Mesenchymal stem cell (in vitro differentiated cells and primary cell): Measurements from ENCODE around the gene MNT.

Experiments used
- DNase-seq: peaks from one replicate; pipeline ENCODE4 v3.0.0-alpha.2; 2013
- H2AFZ ChIP-seq: one replicate; pipeline ENCODE4 v1.6.1; 2013; ENCODE audit warnings: low read depth, mild to moderate bottlenecking, control low read depth, inconsistent platforms, low read length, moderate library complexity
- H2AK5ac ChIP-seq: 2 replicates; pipeline ENCODE4 v1.6.1; 2013; ENCODE audit warnings: low read length, moderate library complexity, mild to moderate bottlenecking, inconsistent platforms; ENCODE audit not compliant: severe bottlenecking
- H2BK120ac ChIP-seq: one replicate; pipeline ENCODE4 v1.6.1; 2013; ENCODE audit warnings: low read depth, mild to moderate bottlenecking, inconsistent platforms, low read length, moderate library complexity
- H2BK12ac ChIP-seq, 2 experiments: one replicate each; pipeline ENCODE4 v1.6.1; 2013; ENCODE audit warnings: inconsistent platforms in 2 of 2, low read length in 2 of 2, mild to moderate bottlenecking in 2 of 2, moderate library complexity in 2 of 2, control low read depth in 1 of 2
- H2BK15ac ChIP-seq: one replicate; pipeline ENCODE4 v1.6.1; 2013; ENCODE audit warnings: mild to moderate bottlenecking, low read depth, inconsistent platforms; ENCODE audit not compliant: poor library complexity, severe bottlenecking
- H2BK5ac ChIP-seq: 2 replicates; pipeline ENCODE4 v1.6.1; 2013; ENCODE audit warnings: low read depth, mild to moderate bottlenecking, low read length, control low read depth, inconsistent platforms; ENCODE audit not compliant: poor library complexity, severe bottlenecking
- H3K14ac ChIP-seq, 2 experiments: one replicate each; pipeline ENCODE4 v1.6.1; 2013; ENCODE audit warnings: inconsistent platforms in 2 of 2, low read length in 2 of 2, control low read depth in 1 of 2, mild to moderate bottlenecking in 1 of 2, moderate library complexity in 1 of 2
- H3K18ac ChIP-seq, 2 experiments: one replicate each; pipeline ENCODE4 v1.6.1; 2013; ENCODE audit warnings: inconsistent platforms in 2 of 2, low read length in 2 of 2, control low read depth in 1 of 2, low read depth in 1 of 2, mild to moderate bottlenecking in 1 of 2
- H3K23ac ChIP-seq, 2 experiments: one replicate each; pipeline ENCODE4 v1.6.1; 2013; ENCODE audit warnings: inconsistent platforms in 2 of 2, low read length in 2 of 2, mild to moderate bottlenecking in 2 of 2, moderate library complexity in 2 of 2, control low read depth in 1 of 2
- H3K27ac ChIP-seq: 2 replicates; pipeline ENCODE4 v1.5.1; 2013; ENCODE audit warnings: mild to moderate bottlenecking, moderate library complexity, low read length, control low read depth, inconsistent platforms; ENCODE audit not compliant: poor library complexity, severe bottlenecking
- H3K27me3 ChIP-seq, 2 experiments: 2 replicates each; pipeline versions ENCODE4 v1.6.1 to v1.7.0; 2013; ENCODE audit warnings: low read length in 2 of 2, mild to moderate bottlenecking in 2 of 2, moderate library complexity in 2 of 2, control low read depth in 1 of 2, inconsistent platforms in 1 of 2; ENCODE audit not compliant: control insufficient read depth in 1 of 2, insufficient read depth in 1 of 2
- H3K36me3 ChIP-seq, 2 experiments: 2 replicates each; pipeline versions ENCODE4 v1.6.1 to v1.7.0; 2013; ENCODE audit warnings: low read length in 2 of 2, control low read depth in 1 of 2, inconsistent platforms in 1 of 2, low read depth in 1 of 2, mild to moderate bottlenecking in 1 of 2; ENCODE audit not compliant: insufficient read depth in 2 of 2, control insufficient read depth in 1 of 2
- H3K4ac ChIP-seq, 2 experiments: one replicate each; pipeline ENCODE4 v1.6.1; 2013; ENCODE audit warnings: inconsistent platforms in 2 of 2, low read length in 2 of 2, mild to moderate bottlenecking in 2 of 2, moderate library complexity in 2 of 2, control low read depth in 1 of 2, low read depth in 1 of 2
- H3K4me1 ChIP-seq: 2 replicates; pipeline ENCODE4 v1.6.1; 2013; ENCODE audit warnings: low read depth, low read length, control low read depth; ENCODE audit not compliant: control insufficient read depth, insufficient read depth
- H3K4me2 ChIP-seq: 2 replicates; pipeline ENCODE4 v1.6.1; 2013; ENCODE audit warnings: low read length, mild to moderate bottlenecking, inconsistent platforms; ENCODE audit not compliant: poor library complexity, severe bottlenecking
- H3K4me3 ChIP-seq, 2 experiments: 2 replicates each; pipeline versions ENCODE4 v1.5.1 to v1.7.0; 2013; ENCODE audit warnings: low read length in 2 of 2, mild to moderate bottlenecking in 2 of 2, control low read depth in 1 of 2, low read depth in 1 of 2; ENCODE audit not compliant: insufficient read depth in 1 of 2
- H3K79me1 ChIP-seq: replicated peaks from 2 replicates; pipeline ENCODE4 v1.6.1; 2013; ENCODE audit warnings: mild to moderate bottlenecking, control low read depth, low read length, inconsistent platforms; ENCODE audit not compliant: poor library complexity, severe bottlenecking
- H3K9ac ChIP-seq: 2 replicates; pipeline ENCODE4 v1.7.0; 2013; ENCODE audit warnings: mild to moderate bottlenecking, low read length, moderate library complexity
- H3K9me3 ChIP-seq: 2 replicates; pipeline ENCODE4 v1.7.0; 2013; ENCODE audit warnings: mild to moderate bottlenecking, low read length; ENCODE audit not compliant: control insufficient read depth
- H4K8ac ChIP-seq: one replicate; pipeline ENCODE4 v1.6.1; 2013; ENCODE audit warnings: inconsistent platforms, mild to moderate bottlenecking, low read length, moderate library complexity
- H4K91ac ChIP-seq: one replicate; pipeline ENCODE4 v1.6.1; 2013; ENCODE audit warnings: mild to moderate bottlenecking, low read length, inconsistent platforms
- WGBS: methylation state at CpG from one replicate; pipeline ENCODE4 v1.1.7; 2013; ENCODE audit warnings: mixed read lengths; 5-methylcytosine and 5-hydroxymethylcytosine counted together

The MNT gene

DNA sequence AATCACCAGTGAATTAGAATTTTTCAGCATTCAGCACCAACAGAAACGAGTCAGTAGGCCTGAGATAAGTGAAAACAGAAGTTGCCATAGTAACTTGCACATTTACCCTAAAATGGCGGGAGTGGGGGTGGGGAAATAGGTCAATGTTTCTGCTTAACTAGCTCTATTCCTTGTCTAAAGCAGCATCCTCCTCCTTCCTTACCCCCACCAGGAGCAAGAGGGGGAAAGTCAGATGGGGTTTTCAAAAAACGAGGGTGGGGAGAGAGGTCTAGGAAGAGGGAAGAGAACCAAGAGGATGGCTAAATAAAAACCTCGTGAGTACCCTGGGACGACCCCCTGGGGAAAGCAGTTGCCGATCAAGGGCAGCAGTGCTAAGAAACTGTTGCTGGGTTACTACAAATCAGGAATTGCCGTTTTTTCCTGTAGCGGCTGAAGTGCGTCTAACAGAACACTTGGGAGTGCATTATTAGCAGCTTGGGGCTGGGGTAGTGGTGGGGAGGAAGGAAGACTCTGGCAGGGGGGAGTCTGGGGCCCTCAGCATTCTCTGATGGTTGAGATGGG lies 34.4 kb upstream of the MNT start:
- no peak for DNase-seq
- peak overlapping the region; percentile 71 for H3K9ac ChIP-seq
- no peak overlapping the region for H3K4ac ChIP-seq
- H2AK5ac ChIP-seq = no peak overlapping the region
- H2BK5ac ChIP-seq = no peak overlapping the region
- no peak overlapping the region for H3K27ac ChIP-seq
- no peak overlapping the region for H3K4me3 ChIP-seq
- H3K36me3 ChIP-seq = peaks cover 46 to 51% of the 10 kb centered on the region in 2 experiments
- no peak overlapping the region for H2BK15ac ChIP-seq
- no peaks in the 10 kb centered on the region for H3K27me3 ChIP-seq
- no peak overlapping the region for H4K8ac ChIP-seq
- H2BK120ac ChIP-seq = no peak overlapping the region
- H3K9me3 ChIP-seq = no peaks in the 10 kb centered on the region
- no peak overlapping the region for H3K18ac ChIP-seq
- H3K4me1 ChIP-seq = peaks cover 4% of the 10 kb centered on the region
- 45% methylated on average over 7 of the region's 9 CpGs for WGBS
- no peak overlapping the region for H2BK12ac ChIP-seq
- H2AFZ ChIP-seq = no peak overlapping the region
- H3K4me2 ChIP-seq = no peak overlapping the region
- peaks cover 33% of the 10 kb centered on the region for H3K79me1 ChIP-seq
- H3K14ac ChIP-seq = no peak overlapping the region
- no peak overlapping the region for H3K23ac ChIP-seq
- peak overlapping the region; percentile 27 for H4K91ac ChIP-seq

GRCh38 chr17:2433696-2434095 lies 32.8 kb upstream of the MNT start:
- Histone ChIP-seq H3K9me3 (no peaks in the 10 kb centered on the region), H3K9ac (no peak overlapping the region), H2AK5ac (no peak overlapping the region), H3K27ac (no peak overlapping the region), H2BK120ac (no peak overlapping the region), H2BK12ac (no peak overlapping the region), H4K91ac (no peak overlapping the region), H2BK15ac (no peak overlapping the region), H3K79me1 (peaks cover 28% of the 10 kb centered on the region), H3K4me3 (no peak overlapping the region), H2AFZ (no peak overlapping the region), H3K36me3 (peaks cover 40 to 45% of the 10 kb centered on the region in 2 experiments), H3K4me2 (no peak overlapping the region), H2BK5ac (no peak overlapping the region), H3K4ac (no peak overlapping the region), H3K18ac (peak overlapping the region in 1 of 2 experiments; percentile 7), H3K14ac (no peak overlapping the region), H4K8ac (no peak overlapping the region), H3K23ac (no peak overlapping the region), H3K27me3 (no peaks in the 10 kb centered on the region), H3K4me1 (no peaks in the 10 kb centered on the region)
- 81% methylated on average over 11 of the region's 11 CpGs for WGBS
- DNase-seq = no peak

GRCh38 chr17:2427910-2428309 lies 27.1 kb upstream of the MNT start:
- H3K18ac ChIP-seq = no peak overlapping the region
- no peak overlapping the region for H2BK12ac ChIP-seq
- H2AFZ ChIP-seq = no peak overlapping the region
- H3K27me3 ChIP-seq = no peaks in the 10 kb centered on the region
- no peak overlapping the region for H3K4me3 ChIP-seq
- peaks cover 8 to 10% of the 10 kb centered on the region in 2 experiments for H3K36me3 ChIP-seq
- 100% methylated on average over 1 of the region's 1 CpG for WGBS
- no peak overlapping the region for H4K91ac ChIP-seq
- no peak overlapping the region for H2BK15ac ChIP-seq
- H3K23ac ChIP-seq = no peak overlapping the region
- no peak overlapping the region for H3K27ac ChIP-seq
- H3K9ac ChIP-seq = no peak overlapping the region
- no peaks in the 10 kb centered on the region for H3K4me1 ChIP-seq
- H3K4ac ChIP-seq = no peak overlapping the region
- no peak overlapping the region for H2BK5ac ChIP-seq
- no peak for DNase-seq
- no peak overlapping the region for H3K14ac ChIP-seq
- H4K8ac ChIP-seq = no peak overlapping the region
- H2AK5ac ChIP-seq = no peak overlapping the region
- H2BK120ac ChIP-seq = no peak overlapping the region
- H3K4me2 ChIP-seq = no peak overlapping the region
- no peaks in the 10 kb centered on the region for H3K9me3 ChIP-seq
- H3K79me1 ChIP-seq = peaks cover 11% of the 10 kb centered on the region

GRCh38 chr17:2427215-2427614 lies 26.4 kb upstream of the MNT start:
- Histone ChIP-seq H2BK12ac (no peak overlapping the region), H4K91ac (no peak overlapping the region), H3K9me3 (no peaks in the 10 kb centered on the region), H3K27me3 (no peaks in the 10 kb centered on the region), H2BK120ac (no peak overlapping the region), H2AFZ (no peak overlapping the region), H4K8ac (no peak overlapping the region), H3K23ac (no peak overlapping the region), H3K18ac (no peak overlapping the region), H2BK5ac (no peak overlapping the region), H2AK5ac (no peak overlapping the region), H3K4ac (no peak overlapping the region), H3K9ac (peak overlapping the region; percentile 45), H3K79me1 (peaks cover 4% of the 10 kb centered on the region), H3K36me3 (peaks cover 5 to 6% of the 10 kb centered on the region in 2 experiments), H2BK15ac (no peak overlapping the region), H3K27ac (no peak overlapping the region), H3K4me1 (no peaks in the 10 kb centered on the region), H3K4me2 (no peak overlapping the region), H3K4me3 (no peak overlapping the region), H3K14ac (no peak overlapping the region)
- WGBS = 100% methylated on average over 2 of the region's 2 CpGs
- DNase-seq = no peak
